Measurements from ENCODE around the gene ENHO.

The ENHO gene

GRCh38 chr9:34522091-34522887 lies 501 bp downstream of the ENHO start:
- DNase-seq: no peak

- no peak for DNase-seq
Observed at GRCh38 chr9:34521406-34522045, 1.3 kb downstream of the ENHO start.

- DNase-seq: no peak
Observed at GRCh38 chr9:34520505-34521385, 2.0 kb downstream of the ENHO start.

GRCh38 chr9:34520096-34520495 lies 2.7 kb downstream of the ENHO start:
- DNase-seq: no peak

- DNase-seq: no peak
Observed at GRCh38 chr9:34519321-34520020, 3.3 kb downstream of the ENHO start.

GRCh38 chr9:34518896-34519295 lies 3.9 kb downstream of the ENHO start:
- DNase-seq: no peak

GRCh38 chr9:34518110-34518616 lies 4.6 kb downstream of the ENHO start:
- DNase-seq: no peak

- no peak for DNase-seq
Observed at GRCh38 chr9:34517185-34517584, 5.6 kb downstream of the ENHO start.

- DNase-seq: no peak
Observed at GRCh38 chr9:34515959-34516358, 6.8 kb downstream of the ENHO start.

GRCh38 chr9:34514816-34515215 lies 8.0 kb downstream of the ENHO start:
- DNase-seq: no peak

GRCh38 chr9:34514401-34514800 lies 8.4 kb downstream of the ENHO start:
- DNase-seq: no peak

- no peak for DNase-seq
Observed at GRCh38 chr9:34513567-34514214, 9.1 kb downstream of the ENHO start.

GRCh38 chr9:34512131-34513078 lies 10.4 kb downstream of the ENHO start:
- DNase-seq: no peak

- DNase-seq: no peak
Observed at GRCh38 chr9:34510497-34511468, 12.0 kb downstream of the ENHO start.

GRCh38 chr9:34508951-34509350 lies 13.8 kb downstream of the ENHO start:
- DNase-seq: no peak

GRCh38 chr9:34508463-34508862 lies 14.3 kb downstream of the ENHO start:
- no peak for DNase-seq

- DNase-seq: no peak
Observed at GRCh38 chr9:34507966-34508365, 14.8 kb downstream of the ENHO start.

- DNase-seq: no peak
Observed at GRCh38 chr9:34507556-34507955, 15.2 kb downstream of the ENHO start.

GRCh38 chr9:34506623-34507022 lies 16.2 kb downstream of the ENHO start:
- DNase-seq: no peak
